Thyroid gland (tissue), 4 donors: ENCODE measurements around the gene BEND7. TPM values are rescaled to one million over a fixed set of nuclear protein-coding genes. Genes with fewer than 3 reads are reported as not detected.

Source experiments
- DNase-seq, 2 donors: peaks; one replicate each; pipeline ENCODE4 v3.0.0-alpha.2; 2019
- H3K27ac ChIP-seq, 3 donors: fragments of 200-600 bp; sonication (generic); 1 replicate in 2 of 3; 2 replicates in 1 of 3; pipeline ENCODE4 v1.5.1; 2016 to 2019; ENCODE audit warnings: mild to moderate bottlenecking in 1 of 3, moderate library complexity in 1 of 3
- H3K27me3 ChIP-seq: fragments of 200-600 bp; sonication (generic); one replicate; pipeline ENCODE4 v1.5.1; 2019
- H3K36me3 ChIP-seq, 2 donors: fragments of 200-600 bp; sonication (generic); one replicate each; pipeline ENCODE4 v1.5.1; 2016 to 2019
- H3K4me1 ChIP-seq, 2 donors: fragments of 200-600 bp; sonication (generic); one replicate each; pipeline ENCODE4 v1.5.1; 2017 to 2019
- H3K4me3 ChIP-seq, 3 donors: fragments of 200-600 bp; sonication (generic); replicated peaks in 1 of 3; 1 replicate in 2 of 3; 2 replicates in 1 of 3; pipeline ENCODE4 v1.5.1; 2016; ENCODE audit warnings: mild to moderate bottlenecking in 1 of 3
- H3K9me3 ChIP-seq: fragments of 200-600 bp; sonication (generic); one replicate; pipeline ENCODE4 v1.5.1; 2017
- POLR2A ChIP-seq, 2 donors: fragments of 450-650 bp; IDR thresholded peaks; one replicate each; pipeline ENCODE4 v1.6.1; 2017; ENCODE audit warnings: antibody characterized with exemption in 2 of 2, mild to moderate bottlenecking in 2 of 2, moderate library complexity in 1 of 2
- WGBS, 2 donors: methylation state at CpG; one replicate each; pipeline ENCODE4 v1.1.5; 2017; 5-methylcytosine and 5-hydroxymethylcytosine counted together
- intact Hi-C: fragments of 100-400 bp; cut with DNase I; formaldehyde crosslinking; loops from one replicate; pipeline ENCODE4 v1.15.1; 2023
- total RNA-seq, 4 donors: library from RNA; depleted of rRNA; stranded (reverse); fragments of >200 nt; gene quantifications; one replicate each; pipeline ENCODE4 v1.2.3, GENCODE V29; 2016
- TF ChIP-seq, protein P1 (sequence below), 6 experiments: fragments of 200-600 bp in 3 of 6; fragments of 450-650 bp in 3 of 6; sonication (generic) in 3 of 6; IDR thresholded peaks; one replicate each; pipeline ENCODE4 v1.5.1; 2016 to 2019; ENCODE audit warnings: antibody characterized with exemption in 6 of 6, mild to moderate bottlenecking in 2 of 6, inconsistent platforms in 1 of 6, moderate library complexity in 1 of 6

The BEND7 gene
- total RNA-seq, 4 donors from 2014 or later = 51.3 to 106 (median 84.3) TPM

DNA sequence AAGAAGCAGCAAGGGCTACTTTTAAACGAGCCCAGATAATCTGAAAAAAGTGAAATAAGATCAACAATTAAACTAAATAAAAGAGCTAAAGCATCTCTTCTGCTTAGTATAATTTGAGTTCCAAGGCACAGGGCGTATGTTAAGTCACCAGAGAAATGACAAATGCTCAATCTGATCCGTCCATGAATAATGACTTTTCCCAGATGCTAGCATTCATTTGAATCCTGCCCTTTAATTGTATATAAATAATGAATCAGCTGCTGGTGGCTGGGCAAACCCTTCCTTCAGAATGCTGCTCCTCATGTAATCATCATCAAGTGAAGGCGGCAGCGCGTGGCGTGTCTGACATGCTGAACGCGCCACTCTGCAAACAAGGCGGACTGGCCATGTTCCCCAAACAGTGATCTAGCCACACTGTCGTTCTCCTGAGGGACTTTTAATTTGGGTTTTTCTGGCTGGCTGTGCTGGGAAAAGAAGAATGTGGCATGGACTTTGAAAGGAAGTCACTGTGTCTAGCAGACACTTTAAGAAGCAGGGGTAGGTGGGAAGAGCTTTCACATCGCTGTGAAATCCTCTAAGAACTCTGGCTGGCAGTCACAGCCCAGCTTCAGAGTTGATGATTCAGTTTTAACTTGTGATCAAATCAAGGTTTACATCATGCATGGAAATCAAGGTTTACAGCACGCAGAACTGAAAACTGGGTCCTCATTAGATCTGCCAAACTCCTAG, 70.7 kb downstream of the BEND7 start:
- no peak overlapping the region for H3K27ac ChIP-seq
- DNase-seq = no peak
- H3K27me3 ChIP-seq = no peaks in the 10 kb centered on the region
- no peaks in the 10 kb centered on the region for H3K36me3 ChIP-seq
- intact Hi-C loops = no loop called here
- no peaks in the 10 kb centered on the region for H3K4me1 ChIP-seq
- H3K9me3 ChIP-seq = no peaks in the 10 kb centered on the region
- H3K4me3 ChIP-seq = no peak overlapping the region
- TF ChIP-seq, protein P1, sequence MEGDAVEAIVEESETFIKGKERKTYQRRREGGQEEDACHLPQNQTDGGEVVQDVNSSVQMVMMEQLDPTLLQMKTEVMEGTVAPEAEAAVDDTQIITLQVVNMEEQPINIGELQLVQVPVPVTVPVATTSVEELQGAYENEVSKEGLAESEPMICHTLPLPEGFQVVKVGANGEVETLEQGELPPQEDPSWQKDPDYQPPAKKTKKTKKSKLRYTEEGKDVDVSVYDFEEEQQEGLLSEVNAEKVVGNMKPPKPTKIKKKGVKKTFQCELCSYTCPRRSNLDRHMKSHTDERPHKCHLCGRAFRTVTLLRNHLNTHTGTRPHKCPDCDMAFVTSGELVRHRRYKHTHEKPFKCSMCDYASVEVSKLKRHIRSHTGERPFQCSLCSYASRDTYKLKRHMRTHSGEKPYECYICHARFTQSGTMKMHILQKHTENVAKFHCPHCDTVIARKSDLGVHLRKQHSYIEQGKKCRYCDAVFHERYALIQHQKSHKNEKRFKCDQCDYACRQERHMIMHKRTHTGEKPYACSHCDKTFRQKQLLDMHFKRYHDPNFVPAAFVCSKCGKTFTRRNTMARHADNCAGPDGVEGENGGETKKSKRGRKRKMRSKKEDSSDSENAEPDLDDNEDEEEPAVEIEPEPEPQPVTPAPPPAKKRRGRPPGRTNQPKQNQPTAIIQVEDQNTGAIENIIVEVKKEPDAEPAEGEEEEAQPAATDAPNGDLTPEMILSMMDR (IDR thresholded peaks at IDR 0.05) = no peak
- TF ChIP-seq POLR2A (IDR thresholded peaks at IDR 0.05) = no peak
- WGBS, 2 donors = 76 to 91% methylated on average over 13 of the region's 13 CpGs

DNA sequence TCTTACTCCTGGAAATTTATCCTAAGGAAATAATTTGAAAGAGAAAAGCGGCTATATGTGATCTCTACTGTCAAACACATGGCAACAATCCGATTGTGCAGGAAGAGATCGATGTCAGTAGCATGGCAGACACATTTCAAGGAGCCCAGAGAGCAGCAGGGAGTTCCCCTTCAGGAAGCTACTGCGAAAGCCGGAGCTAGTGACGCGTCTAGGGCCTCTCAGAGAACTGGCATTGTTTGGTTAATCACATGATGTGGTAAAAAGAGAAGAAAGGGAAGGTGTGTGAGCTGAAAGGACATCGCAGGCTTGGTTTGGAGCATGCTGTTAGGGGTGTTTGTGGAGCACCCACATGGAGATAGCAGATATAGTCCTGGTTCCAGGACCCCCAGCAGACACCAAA, 74.9 kb downstream of the BEND7 start:
- intact Hi-C loops = no loop called here
- TF ChIP-seq, protein P1 (IDR thresholded peaks at IDR 0.05) = no peak
- no peak for TF ChIP-seq POLR2A (IDR thresholded peaks at IDR 0.05)
- no peaks in the 10 kb centered on the region for H3K4me1 ChIP-seq
- peak; percentile 44 to 54 for DNase-seq
- no peaks in the 10 kb centered on the region for H3K27me3 ChIP-seq
- no peak overlapping the region for H3K4me3 ChIP-seq
- H3K36me3 ChIP-seq = no peaks in the 10 kb centered on the region
- 59 to 70% methylated on average over 8 of the region's 8 CpGs for WGBS, 2 donors
- H3K27ac ChIP-seq = no peak overlapping the region
- H3K9me3 ChIP-seq = no peaks in the 10 kb centered on the region

DNA sequence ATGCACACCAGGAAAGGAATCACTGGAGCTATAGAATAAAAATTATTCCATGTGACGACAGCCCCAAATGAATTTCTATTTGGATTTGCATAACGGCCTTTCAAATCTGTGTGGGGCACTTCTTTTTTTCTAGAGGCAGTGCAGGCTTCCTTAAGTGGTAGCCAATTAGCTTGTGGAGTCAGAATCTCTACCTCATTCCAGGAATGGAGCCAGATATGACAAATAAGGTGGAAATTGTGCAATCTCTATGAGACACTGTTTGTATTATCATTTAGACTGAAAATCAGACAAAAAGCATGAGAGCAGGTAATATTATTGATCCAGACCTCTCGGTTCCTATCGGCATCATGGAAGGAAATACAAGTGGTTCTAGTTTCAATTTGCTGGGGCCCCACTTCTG, 78.7 kb downstream of the BEND7 start:
- H3K27ac ChIP-seq = no peak overlapping the region
- TF ChIP-seq, protein P1 (IDR thresholded peaks at IDR 0.05) = no peak
- TF ChIP-seq POLR2A (IDR thresholded peaks at IDR 0.05) = no peak

DNA sequence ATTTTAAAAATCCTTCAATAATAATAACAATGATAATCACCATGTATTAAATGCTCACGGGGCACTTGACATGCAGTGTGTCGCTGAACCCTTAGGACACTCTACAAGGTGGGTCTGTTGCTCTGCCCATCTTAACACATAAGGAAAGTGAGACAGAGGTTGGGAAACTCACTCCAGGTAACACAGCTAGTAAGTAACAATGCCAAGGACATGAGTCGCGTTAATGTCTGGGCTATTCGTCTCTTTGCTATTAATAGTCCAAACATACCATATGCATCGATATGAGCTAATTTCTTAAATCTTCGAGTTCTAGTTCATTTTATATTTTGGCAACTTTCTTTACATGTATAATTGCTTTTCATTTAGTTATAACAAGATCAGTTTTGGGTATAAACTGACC, 79.5 kb downstream of the BEND7 start:
- Histone ChIP-seq H3K4me3 (no peak overlapping the region), H3K36me3 (peaks cover 0 to 16% of the 10 kb centered on the region in 2 donors), H3K27me3 (no peaks in the 10 kb centered on the region), H3K27ac (no peak overlapping the region), H3K4me1 (no peaks in the 10 kb centered on the region), H3K9me3 (no peaks in the 10 kb centered on the region)
- WGBS, 2 donors = 78 to 87% methylated on average over 7 of the region's 7 CpGs
- intact Hi-C loops = no loop called here
- DNase-seq = no peak
- TF ChIP-seq, protein P1 (IDR thresholded peaks at IDR 0.05) = no peak
- TF ChIP-seq POLR2A (IDR thresholded peaks at IDR 0.05) = no peak

More for the DNA sequence above, 78.7 kb downstream of the BEND7 start:
- Histone ChIP-seq H3K9me3 (no peaks in the 10 kb centered on the region), H3K27me3 (no peaks in the 10 kb centered on the region), H3K4me1 (no peaks in the 10 kb centered on the region), H3K4me3 (no peak overlapping the region), H3K36me3 (peaks cover 0 to 16% of the 10 kb centered on the region in 2 donors)
- intact Hi-C loops = no loop called here
- WGBS, 2 donors = 81 to 88% methylated on average over 4 of the region's 4 CpGs
- no peak for DNase-seq

DNA sequence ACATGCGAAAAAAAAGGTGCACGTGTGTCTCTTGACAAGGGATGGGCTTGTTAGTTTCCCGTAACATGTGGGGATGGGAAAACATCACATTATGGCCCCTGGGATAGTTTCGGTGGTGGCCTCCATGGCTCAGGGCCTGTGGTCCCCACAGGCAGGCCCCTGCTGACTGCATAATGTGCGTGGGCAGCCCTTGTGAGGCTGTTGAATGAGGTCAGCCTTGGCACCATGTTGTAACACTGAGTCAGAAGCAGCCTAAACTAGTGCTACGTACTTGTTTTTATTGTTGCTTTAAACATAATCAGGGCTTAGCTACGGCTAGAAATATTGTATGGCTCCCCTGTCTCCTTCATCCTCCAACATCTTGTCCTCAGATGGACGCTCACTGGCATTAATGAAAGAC, 80.6 kb downstream of the BEND7 start:
- Histone ChIP-seq H3K9me3 (no peaks in the 10 kb centered on the region), H3K4me1 (no peaks in the 10 kb centered on the region), H3K27me3 (no peaks in the 10 kb centered on the region), H3K27ac (no peak overlapping the region), H3K4me3 (no peak overlapping the region), H3K36me3 (peaks cover 0 to 16% of the 10 kb centered on the region in 2 donors)
- WGBS, 2 donors = 85 to 95% methylated on average over 8 of the region's 8 CpGs
- no peak for DNase-seq
- intact Hi-C loops = no loop called here
- no peak for TF ChIP-seq POLR2A (IDR thresholded peaks at IDR 0.05)
- TF ChIP-seq, protein P1 (IDR thresholded peaks at IDR 0.05) = no peak
